NCI-H82 treated with DMSO at 0.1 percent for 48 hours (cell line): ENCODE measurements around the gene SEMA6B.

Experiments used
- DNase-seq: peaks from one replicate; lab custom pipeline; 2025; ENCODE audit not compliant: unreplicated experiment; lab: John Stamatoyannopoulos, UW

The SEMA6B gene

DNA sequence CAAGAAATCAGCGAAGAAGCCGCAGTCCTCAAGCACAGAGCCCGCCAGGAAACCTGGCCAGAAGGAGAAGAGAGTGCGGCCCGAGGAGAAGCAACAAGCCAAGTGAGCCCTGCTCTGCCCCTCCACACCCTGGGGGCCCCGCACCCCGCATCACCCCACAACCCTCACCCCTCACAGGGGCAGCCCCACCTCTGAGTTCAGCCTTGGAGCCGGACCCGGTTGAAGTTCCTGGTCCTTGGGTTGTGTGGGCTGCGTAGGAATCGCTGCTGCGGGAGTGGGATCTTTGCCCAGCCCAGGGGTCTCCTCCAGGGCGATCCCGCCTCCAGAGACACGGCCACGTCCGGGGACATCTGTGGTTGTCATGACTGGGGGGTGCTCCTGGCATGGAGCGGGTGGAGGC is 63.2 kb downstream of the SEMA6B start:
- no peak for DNase-seq

DNA sequence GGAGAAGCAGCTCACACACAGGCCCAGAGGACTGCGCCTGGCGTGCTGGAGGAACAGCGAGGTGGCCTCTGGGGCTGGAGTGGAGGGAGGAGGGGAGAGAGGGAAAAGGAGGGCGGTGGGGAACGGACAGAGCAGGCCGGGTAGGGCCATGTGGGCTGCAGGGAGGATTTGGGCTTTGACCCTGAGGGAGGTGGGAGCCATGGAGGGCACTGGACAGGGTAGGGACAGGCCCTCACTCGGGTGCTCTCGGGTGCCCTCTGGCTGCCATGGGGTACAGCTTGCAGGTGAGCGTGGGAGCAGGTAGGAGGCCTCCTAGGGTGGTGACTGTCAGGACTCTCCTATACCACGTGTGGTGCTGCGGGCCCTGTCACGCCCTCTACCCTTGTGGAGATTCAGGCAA is 64.0 kb downstream of the SEMA6B start:
- no peak for DNase-seq

DNA sequence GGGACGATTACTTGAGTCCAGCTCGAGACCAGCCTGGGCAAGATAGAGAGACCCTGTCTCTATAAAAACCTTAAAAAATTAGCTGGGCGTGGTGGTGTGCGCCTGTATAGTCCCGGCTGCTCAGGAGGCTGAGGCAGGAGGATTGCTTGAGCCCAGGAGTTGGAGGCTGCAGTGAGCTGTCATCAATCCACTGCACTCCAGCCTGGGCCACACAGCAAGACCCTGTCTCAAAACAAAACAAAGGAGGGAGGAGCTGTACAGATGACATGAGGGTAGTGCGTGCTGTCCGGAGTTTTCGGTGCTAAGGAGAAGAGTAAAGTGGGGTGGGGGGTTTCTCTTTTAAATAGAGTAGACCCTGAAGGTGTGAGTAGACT is 64.8 kb downstream of the SEMA6B start:
- DNase-seq: no peak

DNA sequence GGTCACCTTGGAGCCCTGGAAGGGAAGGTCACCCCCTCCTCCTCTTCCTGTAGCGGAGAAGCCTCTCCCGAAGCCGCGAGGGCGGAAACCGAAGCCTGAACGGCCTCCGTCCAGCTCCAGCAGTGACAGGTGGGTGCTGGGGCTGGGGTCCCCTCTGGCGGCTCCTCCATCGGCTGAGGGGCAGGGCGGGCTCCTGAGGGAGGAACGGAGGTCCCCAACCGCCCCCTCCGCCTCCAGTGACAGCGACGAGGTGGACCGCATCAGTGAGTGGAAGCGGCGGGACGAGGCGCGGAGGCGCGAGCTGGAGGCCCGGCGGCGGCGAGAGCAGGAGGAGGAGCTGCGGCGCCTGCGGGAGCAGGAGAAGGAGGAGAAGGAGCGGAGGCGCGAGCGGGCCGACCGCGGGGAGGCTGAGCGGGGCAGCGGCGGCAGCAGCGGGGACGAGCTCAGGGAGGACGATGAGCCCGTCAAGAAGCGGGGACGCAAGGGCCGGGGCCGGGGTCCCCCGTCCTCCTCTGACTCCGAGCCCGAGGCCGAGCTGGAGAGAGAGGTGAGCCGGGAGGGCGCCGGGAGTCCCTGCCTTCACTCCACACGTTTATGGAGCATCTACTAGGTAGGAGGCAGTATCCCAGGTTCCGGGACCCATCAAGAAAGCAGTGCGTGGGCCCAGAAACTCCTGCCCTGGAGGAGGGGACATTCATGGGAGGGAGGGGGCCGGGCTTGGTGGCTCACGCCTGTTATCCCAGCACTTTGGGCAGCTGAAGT is 65.4 kb downstream of the SEMA6B start:
- DNase-seq: no peak

DNA sequence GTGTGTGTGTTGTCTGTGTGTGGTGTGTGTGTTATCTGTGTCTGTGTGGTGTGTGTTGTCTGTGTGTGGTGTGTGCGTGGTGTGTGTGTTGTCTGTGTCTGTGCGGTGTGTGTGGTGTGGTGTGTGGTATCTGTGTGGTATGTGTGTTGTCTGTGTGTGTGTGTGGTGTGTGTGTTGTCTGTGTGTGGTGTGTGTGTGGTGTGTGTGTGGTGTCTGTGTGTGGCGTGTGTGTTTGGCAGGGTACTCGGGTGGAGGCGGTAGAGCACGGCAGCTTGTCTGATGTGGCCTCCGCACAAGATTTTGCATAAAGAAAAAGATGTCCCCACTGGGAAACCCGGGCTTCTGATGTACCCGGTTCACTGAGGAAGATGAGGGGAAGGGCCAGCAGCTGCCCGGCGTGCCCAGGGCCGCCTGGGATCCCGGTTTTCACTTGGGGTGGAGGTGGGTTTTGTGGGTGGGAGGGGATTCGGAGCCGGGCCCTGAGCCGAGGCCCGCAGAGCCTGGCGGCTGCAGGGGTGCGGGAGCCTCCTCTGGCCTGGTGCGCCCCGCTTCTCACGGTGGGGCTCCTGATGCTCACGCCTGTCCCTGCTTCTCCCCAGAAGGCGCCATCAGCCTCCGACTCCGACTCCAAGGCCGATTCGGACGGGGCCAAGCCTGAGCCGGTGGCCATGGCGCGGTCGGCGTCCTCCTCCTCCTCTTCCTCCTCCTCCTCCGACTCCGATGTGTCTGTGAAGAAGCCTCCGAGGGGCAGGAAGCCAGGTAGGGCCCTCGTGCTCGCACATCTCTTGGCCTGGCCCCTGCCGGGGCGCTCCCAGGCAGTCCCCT is 66.2 kb downstream of the SEMA6B start:
- no peak for DNase-seq
